Prostate gland (tissue), 2 donors: Measurements from ENCODE around the gene ANGEL1.

Source experiments
- POLR2A ChIP-seq: fragments of 450-650 bp; IDR thresholded peaks from one replicate; pipeline ENCODE4 v1.6.1; 2016; ENCODE audit warnings: antibody characterized with exemption, mild to moderate bottlenecking
- POLR2AphosphoS5 ChIP-seq: sonication (generic); formaldehyde crosslinking; IDR thresholded peaks from one replicate; pipeline ENCODE4 v1.6.1; 2017; ENCODE audit warnings: antibody characterized with exemption
- TF ChIP-seq, protein P1 (sequence below), 4 experiments: fragments of 200-600 bp in 2 of 4; fragments of 450-650 bp in 2 of 4; sonication (generic) in 2 of 4; IDR thresholded peaks; 1 replicate in 3 of 4; 2 replicates in 1 of 4; pipeline ENCODE4 v1.5.1; 2016 to 2019; ENCODE audit warnings: antibody characterized with exemption in 4 of 4, mild to moderate bottlenecking in 2 of 4, moderate library complexity in 2 of 4

DNA sequence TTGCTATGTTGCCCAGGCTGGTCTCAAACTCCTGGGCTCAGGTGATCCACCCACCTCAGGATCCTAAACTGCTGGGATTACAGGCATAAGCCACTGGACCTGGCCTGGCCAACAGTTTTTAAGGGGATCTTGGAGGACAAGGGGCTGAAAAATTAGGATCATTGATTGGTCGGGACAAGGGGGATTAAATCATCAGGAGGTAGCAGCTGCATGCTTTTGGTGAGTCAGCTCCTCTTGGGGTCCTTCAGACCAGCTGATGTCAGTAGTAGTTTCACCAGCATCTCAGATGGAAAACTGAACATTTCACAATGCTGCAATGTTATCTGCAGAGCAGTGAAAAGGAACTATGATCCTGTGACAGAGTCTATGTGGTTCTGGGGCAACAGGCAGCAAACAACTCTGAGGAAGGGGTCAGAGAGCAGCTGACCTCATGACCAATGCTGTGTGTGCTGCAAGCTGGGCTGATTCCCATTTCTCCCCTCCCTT is 19.9 kb upstream of the ANGEL1 start:
- TF ChIP-seq, protein P1, sequence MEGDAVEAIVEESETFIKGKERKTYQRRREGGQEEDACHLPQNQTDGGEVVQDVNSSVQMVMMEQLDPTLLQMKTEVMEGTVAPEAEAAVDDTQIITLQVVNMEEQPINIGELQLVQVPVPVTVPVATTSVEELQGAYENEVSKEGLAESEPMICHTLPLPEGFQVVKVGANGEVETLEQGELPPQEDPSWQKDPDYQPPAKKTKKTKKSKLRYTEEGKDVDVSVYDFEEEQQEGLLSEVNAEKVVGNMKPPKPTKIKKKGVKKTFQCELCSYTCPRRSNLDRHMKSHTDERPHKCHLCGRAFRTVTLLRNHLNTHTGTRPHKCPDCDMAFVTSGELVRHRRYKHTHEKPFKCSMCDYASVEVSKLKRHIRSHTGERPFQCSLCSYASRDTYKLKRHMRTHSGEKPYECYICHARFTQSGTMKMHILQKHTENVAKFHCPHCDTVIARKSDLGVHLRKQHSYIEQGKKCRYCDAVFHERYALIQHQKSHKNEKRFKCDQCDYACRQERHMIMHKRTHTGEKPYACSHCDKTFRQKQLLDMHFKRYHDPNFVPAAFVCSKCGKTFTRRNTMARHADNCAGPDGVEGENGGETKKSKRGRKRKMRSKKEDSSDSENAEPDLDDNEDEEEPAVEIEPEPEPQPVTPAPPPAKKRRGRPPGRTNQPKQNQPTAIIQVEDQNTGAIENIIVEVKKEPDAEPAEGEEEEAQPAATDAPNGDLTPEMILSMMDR (IDR thresholded peaks at IDR 0.05), result no peak
- TF ChIP-seq POLR2AphosphoS5 (no peak), POLR2A (no peak)
